ENCODE results near the gene FBXO36. TPM values are rescaled to one million over a fixed set of nuclear protein-coding genes. Genes with fewer than 3 reads are reported as not detected.

The FBXO36 gene
- total RNA-seq, 1 donor from 2014 or later, result 1.9 TPM

DNA sequence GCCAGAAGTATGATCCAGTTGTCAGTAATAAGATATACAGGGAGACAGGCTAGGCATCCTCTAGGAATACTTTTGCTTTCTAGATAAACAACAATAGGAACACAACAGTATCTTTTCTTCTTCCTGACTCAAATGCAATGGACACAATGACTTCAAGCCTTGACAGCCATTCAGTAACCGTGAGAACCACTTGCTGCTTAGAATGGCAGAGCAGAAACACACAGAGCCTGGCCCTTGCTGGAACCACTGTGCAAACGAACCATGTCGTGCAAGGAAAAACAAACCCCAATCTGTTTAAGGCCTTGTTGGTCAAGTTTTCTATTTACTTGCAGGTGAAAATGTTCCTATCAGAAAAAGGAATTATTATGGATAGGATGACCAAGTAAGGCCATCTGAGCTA lies 19.3 kb upstream of the FBXO36 start:
- Histone ChIP-seq H4K20me1 (ENCODE audit: insufficient read depth, low read length) (peaks cover 92% of the 10 kb centered on the region), H2AFZ (ENCODE audit: low read depth, low read length) (no peak overlapping the region), H3K9ac (ENCODE audit: low read length) (no peak overlapping the region), H3K9me3 (ENCODE audit: insufficient read depth, low read depth, low read length) (no peaks in the 10 kb centered on the region), H3K27ac (ENCODE audit: low read depth, low read length) (no peak overlapping the region), H3K4me2 (ENCODE audit: low read length) (no peak overlapping the region), H3K4me3 (ENCODE audit: insufficient read depth, low read depth, low read length) (no peak overlapping the region), H3K4me1 (ENCODE audit: insufficient read depth, low read length) (peaks cover 10% of the 10 kb centered on the region), H3K27me3 (ENCODE audit: insufficient read depth, low read length) (no peaks in the 10 kb centered on the region), H3K36me3 (ENCODE audit: insufficient read depth, low read length) (peaks cover 6% of the 10 kb centered on the region), H3K79me2 (ENCODE audit: insufficient read depth, low read length) (peaks cover 100% of the 10 kb centered on the region)
- peaks cover 15% of the 10 kb centered on the region for H3K36me3 Mint-ChIP-seq (ENCODE audit: low read depth, unreplicated experiment)
- no peaks in the 10 kb centered on the region for H3K9me3 Mint-ChIP-seq (ENCODE audit: unreplicated experiment)
- no peak overlapping the region for H3K27ac Mint-ChIP-seq (ENCODE audit: unreplicated experiment)
- H3K4me3 Mint-ChIP-seq (ENCODE audit: unreplicated experiment), result no peak overlapping the region
- peaks cover 15% of the 10 kb centered on the region for H3K4me1 Mint-ChIP-seq (ENCODE audit: low read depth, unreplicated experiment)
- FAIRE-seq (no peak), DNase-seq (ENCODE audit: low read depth) (no peak)
- TF ChIP-seq, protein P1, sequence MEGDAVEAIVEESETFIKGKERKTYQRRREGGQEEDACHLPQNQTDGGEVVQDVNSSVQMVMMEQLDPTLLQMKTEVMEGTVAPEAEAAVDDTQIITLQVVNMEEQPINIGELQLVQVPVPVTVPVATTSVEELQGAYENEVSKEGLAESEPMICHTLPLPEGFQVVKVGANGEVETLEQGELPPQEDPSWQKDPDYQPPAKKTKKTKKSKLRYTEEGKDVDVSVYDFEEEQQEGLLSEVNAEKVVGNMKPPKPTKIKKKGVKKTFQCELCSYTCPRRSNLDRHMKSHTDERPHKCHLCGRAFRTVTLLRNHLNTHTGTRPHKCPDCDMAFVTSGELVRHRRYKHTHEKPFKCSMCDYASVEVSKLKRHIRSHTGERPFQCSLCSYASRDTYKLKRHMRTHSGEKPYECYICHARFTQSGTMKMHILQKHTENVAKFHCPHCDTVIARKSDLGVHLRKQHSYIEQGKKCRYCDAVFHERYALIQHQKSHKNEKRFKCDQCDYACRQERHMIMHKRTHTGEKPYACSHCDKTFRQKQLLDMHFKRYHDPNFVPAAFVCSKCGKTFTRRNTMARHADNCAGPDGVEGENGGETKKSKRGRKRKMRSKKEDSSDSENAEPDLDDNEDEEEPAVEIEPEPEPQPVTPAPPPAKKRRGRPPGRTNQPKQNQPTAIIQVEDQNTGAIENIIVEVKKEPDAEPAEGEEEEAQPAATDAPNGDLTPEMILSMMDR (IDR thresholded peaks at IDR 0.05; ENCODE audit: insufficient read depth, low read depth, low read length), result no peak
- TF ChIP-seq EZH2 (IDR thresholded peaks at IDR 0.05; ENCODE audit: insufficient read depth, low read length), result no peak
- H3K27me3 Mint-ChIP-seq (ENCODE audit: low read depth, unreplicated experiment), result no peaks in the 10 kb centered on the region

DNA sequence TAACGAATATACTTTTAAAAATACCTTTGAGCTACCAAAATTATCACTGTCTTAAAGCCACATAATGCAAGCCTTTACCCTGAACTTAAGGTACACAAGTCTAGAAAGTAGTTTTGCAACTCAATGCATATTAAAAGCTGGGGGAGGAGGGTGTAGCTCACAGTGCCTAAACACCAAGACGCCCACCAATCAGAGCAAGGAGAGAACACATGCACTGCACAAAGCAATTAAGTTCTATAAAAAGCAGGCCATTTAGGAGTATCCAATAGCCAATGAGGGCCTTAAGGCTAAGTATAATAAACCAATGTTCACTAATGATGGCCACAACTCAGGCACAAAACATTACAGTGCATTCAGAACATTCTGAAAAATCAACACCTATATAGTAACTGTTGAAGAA lies 16.7 kb upstream of the FBXO36 start:
- peak overlapping the region; percentile 62 for H3K27ac Mint-ChIP-seq (ENCODE audit: unreplicated experiment)
- H3K4me2 ChIP-seq (ENCODE audit: low read length), result no peak overlapping the region
- peaks cover 9% of the 10 kb centered on the region for H3K36me3 Mint-ChIP-seq (ENCODE audit: low read depth, unreplicated experiment)
- H3K9ac ChIP-seq (ENCODE audit: low read length), result no peak overlapping the region
- no peaks in the 10 kb centered on the region for H3K27me3 Mint-ChIP-seq (ENCODE audit: low read depth, unreplicated experiment)
- H3K4me3 ChIP-seq (ENCODE audit: insufficient read depth, low read depth, low read length), result no peak overlapping the region
- FAIRE-seq (no peak), DNase-seq (ENCODE audit: low read depth) (no peak)
- H3K9me3 ChIP-seq (ENCODE audit: insufficient read depth, low read depth, low read length), result no peaks in the 10 kb centered on the region
- no peak overlapping the region for H3K27ac ChIP-seq (ENCODE audit: low read depth, low read length)
- peaks cover 10% of the 10 kb centered on the region for H3K4me1 ChIP-seq (ENCODE audit: insufficient read depth, low read length)
- H3K27me3 ChIP-seq (ENCODE audit: insufficient read depth, low read length), result no peaks in the 10 kb centered on the region
- H3K36me3 ChIP-seq (ENCODE audit: insufficient read depth, low read length), result peaks cover 6% of the 10 kb centered on the region
- H2AFZ ChIP-seq (ENCODE audit: low read depth, low read length), result no peak overlapping the region
- TF ChIP-seq EZH2 (IDR thresholded peaks at IDR 0.05; ENCODE audit: insufficient read depth, low read length), result no peak
- TF ChIP-seq, protein P1 (IDR thresholded peaks at IDR 0.05; ENCODE audit: insufficient read depth, low read depth, low read length), result no peak
- peaks cover 91% of the 10 kb centered on the region for H4K20me1 ChIP-seq (ENCODE audit: insufficient read depth, low read length)
- no peak overlapping the region for H3K4me3 Mint-ChIP-seq (ENCODE audit: unreplicated experiment)
- peaks cover 99% of the 10 kb centered on the region for H3K79me2 ChIP-seq (ENCODE audit: insufficient read depth, low read length)
- H3K4me1 Mint-ChIP-seq (ENCODE audit: low read depth, unreplicated experiment), result peaks cover 17% of the 10 kb centered on the region
- H3K9me3 Mint-ChIP-seq (ENCODE audit: unreplicated experiment), result no peaks in the 10 kb centered on the region

DNA sequence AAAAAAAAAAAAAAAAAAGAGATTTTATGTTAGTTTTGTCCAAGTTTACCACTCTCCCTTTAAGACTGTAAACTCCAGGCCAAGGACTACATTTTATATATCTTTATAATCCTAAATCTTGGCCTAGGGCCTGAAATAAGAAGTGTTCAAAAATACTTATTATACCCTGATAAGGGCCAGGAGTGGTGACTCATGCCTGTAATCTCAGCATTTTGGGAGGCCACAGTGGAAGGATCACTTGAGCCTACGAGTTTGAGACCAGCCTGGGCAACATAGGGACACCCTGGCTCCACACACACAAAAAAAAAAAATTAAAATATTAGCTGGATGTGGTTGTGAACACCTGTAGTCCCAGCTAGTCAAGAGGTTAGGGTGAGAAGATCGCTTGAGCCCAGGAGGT lies 13.2 kb upstream of the FBXO36 start:
- H3K27me3 ChIP-seq (ENCODE audit: insufficient read depth, low read length), result no peaks in the 10 kb centered on the region
- FAIRE-seq (no peak), DNase-seq (ENCODE audit: low read depth) (no peak)
- Mint-ChIP-seq H3K4me1 (ENCODE audit: low read depth, unreplicated experiment) (peaks cover 31% of the 10 kb centered on the region), H3K36me3 (ENCODE audit: low read depth, unreplicated experiment) (peaks cover 9% of the 10 kb centered on the region), H3K27me3 (ENCODE audit: low read depth, unreplicated experiment) (no peaks in the 10 kb centered on the region), H3K27ac (ENCODE audit: unreplicated experiment) (no peak overlapping the region), H3K4me3 (ENCODE audit: unreplicated experiment) (no peak overlapping the region), H3K9me3 (ENCODE audit: unreplicated experiment) (no peaks in the 10 kb centered on the region)
- no peak overlapping the region for H3K4me2 ChIP-seq (ENCODE audit: low read length)
- TF ChIP-seq, protein P1 (IDR thresholded peaks at IDR 0.05; ENCODE audit: insufficient read depth, low read depth, low read length), result no peak
- TF ChIP-seq EZH2 (IDR thresholded peaks at IDR 0.05; ENCODE audit: insufficient read depth, low read length), result no peak
- H3K79me2 ChIP-seq (ENCODE audit: insufficient read depth, low read length), result peaks cover 99% of the 10 kb centered on the region
- H3K27ac ChIP-seq (ENCODE audit: low read depth, low read length), result no peak overlapping the region
- no peaks in the 10 kb centered on the region for H3K9me3 ChIP-seq (ENCODE audit: insufficient read depth, low read depth, low read length)
- peaks cover 88% of the 10 kb centered on the region for H4K20me1 ChIP-seq (ENCODE audit: insufficient read depth, low read length)
- no peak overlapping the region for H2AFZ ChIP-seq (ENCODE audit: low read depth, low read length)
- peaks cover 2% of the 10 kb centered on the region for H3K36me3 ChIP-seq (ENCODE audit: insufficient read depth, low read length)
- no peak overlapping the region for H3K4me3 ChIP-seq (ENCODE audit: insufficient read depth, low read depth, low read length)
- no peak overlapping the region for H3K9ac ChIP-seq (ENCODE audit: low read length)
- no peaks in the 10 kb centered on the region for H3K4me1 ChIP-seq (ENCODE audit: insufficient read depth, low read length)
